Prostate gland (tissue), 2 donors: Measurements from ENCODE around the gene CHTF18. TPM values are rescaled to one million over a fixed set of nuclear protein-coding genes. Genes with fewer than 3 reads are reported as not detected.

Source experiments
- DNase-seq: peaks from one replicate; pipeline ENCODE4 v3.0.0-alpha.2; 2019; ENCODE audit warnings: low spot score
- H3K27ac ChIP-seq, 2 donors: fragments of 200-600 bp; sonication (generic); 2 replicates each; pipeline ENCODE4 v1.5.1; 2017 to 2019
- H3K27me3 ChIP-seq: fragments of 200-600 bp; sonication (generic); replicated peaks from 2 replicates; pipeline ENCODE4 v1.5.1; 2019; ENCODE audit not compliant: insufficient read depth
- H3K36me3 ChIP-seq, 2 donors: fragments of 200-600 bp; sonication (generic); 1 replicate in 1 of 2; 2 replicates in 1 of 2; pipeline versions ENCODE4 v1.5.1 to v1.8.1; 2017 to 2019
- H3K4me1 ChIP-seq: fragments of 200-600 bp; sonication (generic); replicated peaks from 2 replicates; pipeline ENCODE4 v1.5.1; 2019
- H3K4me3 ChIP-seq, 2 donors: fragments of 200-600 bp; sonication (generic); 2 replicates each; pipeline ENCODE4 v1.5.1; 2017 to 2019
- H3K9me3 ChIP-seq: fragments of 200-600 bp; sonication (generic); 2 replicates; pipeline ENCODE4 v1.5.1; 2017
- POLR2A ChIP-seq: fragments of 450-650 bp; IDR thresholded peaks from one replicate; pipeline ENCODE4 v1.6.1; 2016; ENCODE audit warnings: antibody characterized with exemption, mild to moderate bottlenecking
- POLR2AphosphoS5 ChIP-seq: sonication (generic); formaldehyde crosslinking; IDR thresholded peaks from one replicate; pipeline ENCODE4 v1.6.1; 2017; ENCODE audit warnings: antibody characterized with exemption
- WGBS: methylation state at CpG from one replicate; pipeline ENCODE4 v1.1.5; 2018; 5-methylcytosine and 5-hydroxymethylcytosine counted together
- intact Hi-C: fragments of 100-400 bp; cut with DNase I; formaldehyde crosslinking; loops from one replicate; pipeline ENCODE4 v1.14.2; 2022
- total RNA-seq, 2 donors: library from RNA; depleted of rRNA; stranded (reverse); fragments of >200 nt; gene quantifications; one replicate each; pipeline ENCODE4 v1.1.0, GENCODE V29; 2016
- TF ChIP-seq, protein P1 (sequence below), 4 experiments: fragments of 200-600 bp in 2 of 4; fragments of 450-650 bp in 2 of 4; sonication (generic) in 2 of 4; IDR thresholded peaks; 1 replicate in 3 of 4; 2 replicates in 1 of 4; pipeline ENCODE4 v1.5.1; 2016 to 2019; ENCODE audit warnings: antibody characterized with exemption in 4 of 4, mild to moderate bottlenecking in 2 of 4, moderate library complexity in 2 of 4

CHTF18 gene
- total RNA-seq, 2 donors from 2014 or later: 7.8 to 57.5 TPM

DNA sequence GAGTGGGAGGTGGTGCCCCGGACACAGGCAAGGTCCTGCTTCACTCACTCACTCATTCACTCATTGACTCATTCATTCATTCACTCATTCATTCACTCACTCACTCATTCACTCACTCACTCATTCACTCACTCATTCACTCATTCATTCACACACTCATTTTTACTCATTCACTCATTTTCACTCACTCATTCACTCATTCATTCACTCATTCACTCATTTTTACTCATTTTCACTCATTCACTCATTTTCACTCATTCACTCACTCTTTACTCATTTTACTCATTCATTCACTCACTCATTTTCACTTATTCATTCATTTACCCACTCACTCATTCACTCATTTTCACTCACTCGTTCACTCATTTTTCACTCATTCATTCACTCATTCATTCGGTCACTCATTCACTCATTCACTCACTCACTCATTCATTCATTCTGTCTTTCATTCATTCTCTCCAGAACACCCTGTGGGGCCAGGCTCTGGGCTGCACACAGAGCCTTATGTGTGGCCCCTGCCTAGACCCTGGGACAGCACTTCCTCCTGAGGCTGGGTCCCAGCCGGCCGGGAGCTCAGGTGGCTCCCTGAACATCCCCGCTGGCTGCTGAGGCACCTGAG, 9.4 kb upstream of the CHTF18 start:
- Histone ChIP-seq H3K27me3 (peaks cover 15% of the 10 kb centered on the region), H3K4me1 (no peaks in the 10 kb centered on the region), H3K9me3 (no peaks in the 10 kb centered on the region), H3K36me3 (no peaks in the 10 kb centered on the region), H3K4me3 (no peak overlapping the region), H3K27ac (no peak overlapping the region)
- no peak for DNase-seq
- WGBS: 83% methylated on average over 6 of the region's 6 CpGs
- intact Hi-C loops: no loop called here
- TF ChIP-seq POLR2AphosphoS5 (no peak), POLR2A (no peak)
- TF ChIP-seq, protein P1, sequence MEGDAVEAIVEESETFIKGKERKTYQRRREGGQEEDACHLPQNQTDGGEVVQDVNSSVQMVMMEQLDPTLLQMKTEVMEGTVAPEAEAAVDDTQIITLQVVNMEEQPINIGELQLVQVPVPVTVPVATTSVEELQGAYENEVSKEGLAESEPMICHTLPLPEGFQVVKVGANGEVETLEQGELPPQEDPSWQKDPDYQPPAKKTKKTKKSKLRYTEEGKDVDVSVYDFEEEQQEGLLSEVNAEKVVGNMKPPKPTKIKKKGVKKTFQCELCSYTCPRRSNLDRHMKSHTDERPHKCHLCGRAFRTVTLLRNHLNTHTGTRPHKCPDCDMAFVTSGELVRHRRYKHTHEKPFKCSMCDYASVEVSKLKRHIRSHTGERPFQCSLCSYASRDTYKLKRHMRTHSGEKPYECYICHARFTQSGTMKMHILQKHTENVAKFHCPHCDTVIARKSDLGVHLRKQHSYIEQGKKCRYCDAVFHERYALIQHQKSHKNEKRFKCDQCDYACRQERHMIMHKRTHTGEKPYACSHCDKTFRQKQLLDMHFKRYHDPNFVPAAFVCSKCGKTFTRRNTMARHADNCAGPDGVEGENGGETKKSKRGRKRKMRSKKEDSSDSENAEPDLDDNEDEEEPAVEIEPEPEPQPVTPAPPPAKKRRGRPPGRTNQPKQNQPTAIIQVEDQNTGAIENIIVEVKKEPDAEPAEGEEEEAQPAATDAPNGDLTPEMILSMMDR (IDR thresholded peaks at IDR 0.05): no peak

DNA sequence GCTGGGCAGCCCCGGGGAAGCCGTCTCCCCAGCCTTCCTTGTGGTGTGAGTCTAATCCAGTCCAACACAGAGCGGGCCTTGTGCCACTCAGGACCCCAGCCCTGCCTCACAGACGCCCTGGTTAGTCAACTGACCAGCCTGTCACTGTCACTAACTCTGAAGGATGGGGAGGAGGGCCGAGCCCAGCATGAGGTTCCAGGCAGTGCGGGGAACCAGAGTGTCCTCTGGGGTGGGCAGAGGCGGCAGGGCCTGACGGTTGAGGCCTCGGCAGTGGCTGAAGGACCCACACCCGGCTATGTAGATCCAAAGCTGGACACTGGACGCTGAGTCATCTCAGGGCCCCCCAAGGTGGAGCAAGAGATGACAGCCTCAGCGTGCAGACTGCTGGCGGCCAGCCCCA, 8.9 kb upstream of the CHTF18 start:
- Histone ChIP-seq H3K4me1 (no peaks in the 10 kb centered on the region), H3K27ac (no peak overlapping the region), H3K27me3 (peaks cover 15% of the 10 kb centered on the region), H3K9me3 (no peaks in the 10 kb centered on the region), H3K4me3 (no peak overlapping the region), H3K36me3 (no peaks in the 10 kb centered on the region)
- intact Hi-C loops: no loop called here
- TF ChIP-seq POLR2A: no peak
- TF ChIP-seq, protein P1 (IDR thresholded peaks at IDR 0.05): no peak
- TF ChIP-seq POLR2AphosphoS5: no peak
- 72% methylated on average over 11 of the region's 13 CpGs for WGBS
- DNase-seq: no peak

DNA sequence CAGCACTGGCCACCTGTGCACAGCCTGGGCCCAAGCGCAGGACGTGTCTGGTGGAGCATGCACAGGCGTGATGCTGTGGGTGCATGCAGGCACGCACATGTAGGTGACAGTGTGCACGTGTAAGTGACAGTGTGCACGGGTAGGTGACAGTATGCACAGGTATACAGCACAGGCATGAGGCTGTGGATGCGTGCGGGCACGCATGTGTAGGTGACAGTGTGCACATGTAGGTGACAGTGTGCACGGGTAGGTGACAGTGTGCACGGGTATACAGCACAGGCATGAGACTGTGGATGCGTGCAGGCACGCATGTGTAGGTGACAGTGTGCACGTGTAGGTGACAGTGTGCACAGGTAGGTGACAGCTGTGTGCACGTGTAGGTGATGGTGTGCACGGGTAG, 8.1 kb upstream of the CHTF18 start:
- intact Hi-C loops: no loop called here
- no peak overlapping the region for H3K27ac ChIP-seq
- no peaks in the 10 kb centered on the region for H3K9me3 ChIP-seq
- 85% methylated on average over 16 of the region's 16 CpGs for WGBS
- no peaks in the 10 kb centered on the region for H3K4me1 ChIP-seq
- no peaks in the 10 kb centered on the region for H3K36me3 ChIP-seq
- H3K27me3 ChIP-seq: peaks cover 15% of the 10 kb centered on the region
- DNase-seq: no peak
- no peak overlapping the region for H3K4me3 ChIP-seq
- TF ChIP-seq POLR2A (no peak), POLR2AphosphoS5 (no peak)
- TF ChIP-seq, protein P1 (IDR thresholded peaks at IDR 0.05): no peak

DNA sequence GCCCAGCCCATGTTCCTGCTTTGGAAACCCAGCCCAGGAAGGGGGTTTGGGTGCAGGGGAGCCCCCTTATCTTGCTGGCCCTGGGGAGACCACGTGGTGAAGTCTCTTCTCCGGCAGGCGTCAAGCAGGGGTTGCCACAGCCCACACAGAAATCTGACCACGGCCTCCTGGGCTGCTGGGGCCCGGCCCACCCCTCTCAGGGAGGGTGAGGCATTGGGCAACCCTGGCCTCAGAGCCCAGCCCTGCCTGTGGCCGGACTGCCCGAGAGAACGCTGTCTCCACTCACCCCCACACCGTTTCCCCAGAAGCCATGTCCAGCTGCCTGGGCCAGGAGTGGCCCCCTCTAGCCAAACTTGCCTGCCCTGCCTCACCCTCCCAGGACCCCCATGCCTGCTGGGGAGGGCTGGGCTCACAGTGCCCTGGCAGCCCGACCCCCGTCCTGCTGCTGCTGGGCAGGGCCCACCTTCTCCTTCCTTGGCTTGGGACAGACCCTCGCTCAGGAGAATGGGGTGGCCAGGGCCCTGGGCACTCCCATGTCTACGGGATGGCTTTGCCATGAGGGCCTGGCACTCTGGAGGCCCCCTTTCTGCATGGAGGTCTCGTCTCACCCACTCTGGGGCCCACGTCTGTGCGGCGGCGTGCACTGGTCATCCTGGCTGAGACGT, 6.9 kb upstream of the CHTF18 start:
- no peak overlapping the region for H3K4me3 ChIP-seq
- 71% methylated on average over 18 of the region's 19 CpGs for WGBS
- H3K27me3 ChIP-seq: peaks cover 15% of the 10 kb centered on the region
- H3K9me3 ChIP-seq: no peaks in the 10 kb centered on the region
- H3K4me1 ChIP-seq: no peaks in the 10 kb centered on the region
- intact Hi-C loops: no loop called here
- no peak for DNase-seq
- H3K36me3 ChIP-seq: no peaks in the 10 kb centered on the region
- TF ChIP-seq POLR2AphosphoS5 (no peak), POLR2A (no peak)
- TF ChIP-seq, protein P1 (IDR thresholded peaks at IDR 0.05): no peak
- H3K27ac ChIP-seq: no peak overlapping the region

DNA sequence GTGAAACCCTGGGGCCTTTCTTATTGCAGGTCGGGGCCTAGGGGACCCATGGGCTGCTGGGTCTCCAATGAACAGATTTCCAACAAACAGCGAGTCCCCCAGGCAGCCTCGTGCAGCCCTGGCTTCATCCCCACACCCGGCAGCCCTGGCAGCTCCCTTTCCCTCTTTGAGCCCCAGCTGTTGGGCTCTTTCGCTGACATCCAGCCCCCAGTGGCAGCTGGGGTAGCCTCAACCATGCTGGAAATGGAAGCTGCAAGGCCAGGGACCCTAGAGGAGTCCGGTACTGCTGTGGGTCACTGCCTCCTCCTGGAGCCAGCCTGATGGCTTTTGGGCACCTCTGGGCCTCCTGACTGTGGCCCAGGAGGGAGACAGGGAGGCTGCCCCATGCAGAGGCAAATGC, 6.2 kb upstream of the CHTF18 start:
- TF ChIP-seq POLR2A (no peak), POLR2AphosphoS5 (no peak)
- TF ChIP-seq, protein P1 (IDR thresholded peaks at IDR 0.05): no peak
- Histone ChIP-seq H3K27ac (no peak overlapping the region), H3K4me1 (peaks cover 4% of the 10 kb centered on the region), H3K27me3 (peaks cover 15% of the 10 kb centered on the region), H3K36me3 (no peaks in the 10 kb centered on the region), H3K9me3 (no peaks in the 10 kb centered on the region), H3K4me3 (no peak overlapping the region)
- no peak for DNase-seq
- intact Hi-C loops: no loop called here
- WGBS: 65% methylated on average over 6 of the region's 6 CpGs
